ENCODE measurements around the gene GPC3.
"Not testable (repeated sequence)": the region's sequence is repeated elsewhere in the genome, so short reads cannot be mapped to it uniquely, and the experiment has no call there.

The GPC3 gene

DNA sequence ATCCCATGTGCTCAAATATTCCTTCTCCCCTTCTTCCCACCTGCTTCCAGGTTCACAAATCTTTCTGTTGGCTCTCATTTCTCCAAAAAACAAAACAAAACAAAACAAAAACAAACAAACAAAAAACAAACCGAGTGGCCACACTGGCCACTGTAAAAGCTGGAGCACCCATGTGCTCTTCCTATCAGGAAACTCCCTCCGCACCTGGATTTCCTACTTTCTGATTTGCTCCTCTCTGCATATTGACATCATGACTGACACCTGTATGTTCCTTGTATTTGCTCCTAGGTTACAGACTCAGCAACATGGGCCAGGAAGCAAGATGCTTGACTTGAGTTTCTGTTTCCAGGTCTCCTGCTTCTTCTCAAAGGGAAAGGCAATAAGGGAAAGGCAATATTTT, 258.8 kb downstream of the GPC3 start:
- no peaks in the 10 kb centered on the region for H3K36me3 ChIP-seq (ENCODE audit: insufficient read depth, insufficient read length, low read length)
- no peaks in the 10 kb centered on the region for H3K27me3 ChIP-seq (ENCODE audit: insufficient read depth, insufficient read length)
- TF ChIP-seq ZNF274 (IDR thresholded peaks at IDR 0.05; ENCODE audit: low read depth, low read length) = no peak
- TF ChIP-seq SUZ12 (IDR thresholded peaks at IDR 0.05; ENCODE audit: extremely low read depth, insufficient read depth, insufficient read length) = no peak
- no peak for TF ChIP-seq YY1 (IDR thresholded peaks at IDR 0.05; ENCODE audit: insufficient read depth, insufficient read length)
- no peak overlapping the region for H3K9ac ChIP-seq (ENCODE audit: insufficient read length, low read depth)
- no peak for DNase-seq (ENCODE audit: low read depth, low spot score)
- H3K4me3 ChIP-seq (ENCODE audit: insufficient read length, low read depth) = no peak overlapping the region
- H3K9me3 ChIP-seq (ENCODE audit: insufficient read depth, low read length) = no peaks in the 10 kb centered on the region
- no peaks in the 10 kb centered on the region for H3K4me1 ChIP-seq (ENCODE audit: insufficient read depth, insufficient read length)

DNA sequence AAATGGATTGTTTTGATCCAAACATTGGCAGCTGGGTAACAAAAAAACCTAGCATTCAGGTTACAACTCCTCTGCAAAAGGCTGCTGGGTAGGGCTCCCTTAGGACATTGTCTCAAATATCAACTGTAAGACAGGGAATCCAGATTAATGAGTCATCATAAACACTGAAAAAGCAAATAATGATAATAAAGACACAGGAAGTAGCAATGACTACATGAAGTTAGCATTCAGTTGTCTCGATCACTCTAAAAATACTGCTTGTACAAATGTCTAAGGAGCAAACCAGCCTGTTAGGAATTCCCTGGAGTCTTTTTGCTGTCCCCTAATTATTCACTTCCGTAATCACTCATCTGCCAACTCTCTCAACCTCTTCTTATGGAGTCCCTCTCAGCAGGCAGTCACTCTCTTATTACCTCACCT, 259.2 kb downstream of the GPC3 start:
- H3K4me1 ChIP-seq (ENCODE audit: insufficient read depth, insufficient read length) = no peaks in the 10 kb centered on the region
- DNase-seq (ENCODE audit: low read depth, low spot score) = no peak
- TF ChIP-seq SUZ12 (IDR thresholded peaks at IDR 0.05; ENCODE audit: extremely low read depth, insufficient read depth, insufficient read length) (no peak), YY1 (IDR thresholded peaks at IDR 0.05; ENCODE audit: insufficient read depth, insufficient read length) (no peak), ZNF274 (IDR thresholded peaks at IDR 0.05; ENCODE audit: low read depth, low read length) (no peak)
- no peaks in the 10 kb centered on the region for H3K36me3 ChIP-seq (ENCODE audit: insufficient read depth, insufficient read length, low read length)
- no peaks in the 10 kb centered on the region for H3K27me3 ChIP-seq (ENCODE audit: insufficient read depth, insufficient read length)
- no peak overlapping the region for H3K9ac ChIP-seq (ENCODE audit: insufficient read length, low read depth)
- no peaks in the 10 kb centered on the region for H3K9me3 ChIP-seq (ENCODE audit: insufficient read depth, low read length)
- no peak overlapping the region for H3K4me3 ChIP-seq (ENCODE audit: insufficient read length, low read depth)

DNA sequence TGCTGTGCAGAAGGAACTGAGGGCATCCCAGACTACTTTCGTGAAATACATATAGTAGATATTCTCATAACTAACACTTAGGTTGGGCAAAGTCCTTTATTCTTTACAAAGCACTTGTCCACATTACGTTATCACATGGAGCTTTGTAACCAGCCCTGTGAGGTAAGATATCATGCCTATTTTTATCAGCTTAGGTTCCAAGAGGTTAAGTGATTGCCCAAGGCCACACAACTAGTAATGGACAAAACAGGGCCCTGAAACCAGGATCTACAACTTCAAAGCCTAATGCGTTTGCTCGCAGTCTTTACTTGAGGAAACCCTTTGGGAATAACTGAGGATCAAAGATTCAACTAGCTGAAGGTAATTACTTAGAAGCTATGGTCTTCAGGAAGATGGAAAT, 261.5 kb downstream of the GPC3 start:
- no peaks in the 10 kb centered on the region for H3K36me3 ChIP-seq (ENCODE audit: insufficient read depth, insufficient read length, low read length)
- H3K4me3 ChIP-seq (ENCODE audit: insufficient read length, low read depth) = no peak overlapping the region
- no peaks in the 10 kb centered on the region for H3K27me3 ChIP-seq (ENCODE audit: insufficient read depth, insufficient read length)
- no peak overlapping the region for H3K9ac ChIP-seq (ENCODE audit: insufficient read length, low read depth)
- H3K9me3 ChIP-seq (ENCODE audit: insufficient read depth, low read length) = no peaks in the 10 kb centered on the region
- no peaks in the 10 kb centered on the region for H3K4me1 ChIP-seq (ENCODE audit: insufficient read depth, insufficient read length)
- TF ChIP-seq YY1 (IDR thresholded peaks at IDR 0.05; ENCODE audit: insufficient read depth, insufficient read length) (no peak), ZNF274 (IDR thresholded peaks at IDR 0.05; ENCODE audit: low read depth, low read length) (no peak), SUZ12 (IDR thresholded peaks at IDR 0.05; ENCODE audit: extremely low read depth, insufficient read depth, insufficient read length) (no peak)
- no peak for DNase-seq (ENCODE audit: low read depth, low spot score)

- Histone ChIP-seq H3K27me3 (ENCODE audit: insufficient read depth, insufficient read length) (no peaks in the 10 kb centered on the region), H3K36me3 (ENCODE audit: insufficient read depth, insufficient read length, low read length) (no peaks in the 10 kb centered on the region), H3K4me3 (ENCODE audit: insufficient read length, low read depth) (no peak overlapping the region), H3K4me1 (ENCODE audit: insufficient read depth, insufficient read length) (no peaks in the 10 kb centered on the region), H3K9ac (ENCODE audit: insufficient read length, low read depth) (no peak overlapping the region), H3K9me3 (ENCODE audit: insufficient read depth, low read length) (no peaks in the 10 kb centered on the region)
- no peak for DNase-seq (ENCODE audit: low read depth, low spot score)
- TF ChIP-seq YY1 (IDR thresholded peaks at IDR 0.05; ENCODE audit: insufficient read depth, insufficient read length) = no peak
- no peak for TF ChIP-seq ZNF274 (IDR thresholded peaks at IDR 0.05; ENCODE audit: low read depth, low read length)
Observed at GRCh38 chrX:133722756-133723155, 262.6 kb downstream of the GPC3 start.

DNA sequence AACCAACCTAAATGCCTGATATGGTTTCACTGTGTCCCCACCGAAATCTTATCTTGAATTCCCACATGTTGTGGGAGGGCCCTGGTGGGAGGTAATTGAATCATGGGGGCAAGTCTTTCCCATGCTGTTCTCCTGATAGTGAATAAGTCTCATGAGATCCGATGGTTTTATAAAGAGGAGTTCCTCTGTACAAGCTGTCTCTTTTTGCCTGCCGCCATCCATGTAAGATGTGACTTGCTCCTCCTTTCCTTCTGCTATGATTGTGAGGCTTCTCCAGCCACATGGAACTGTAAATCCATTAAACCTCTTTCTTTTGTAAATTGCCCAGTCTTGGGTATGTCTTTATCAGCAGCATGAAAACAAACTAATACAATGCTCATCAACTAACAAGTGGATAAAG, 265.1 kb downstream of the GPC3 start:
- not testable (repeated sequence) for DNase-seq (ENCODE audit: low read depth, low spot score); H3K27me3 ChIP-seq (ENCODE audit: insufficient read depth, insufficient read length)

DNA sequence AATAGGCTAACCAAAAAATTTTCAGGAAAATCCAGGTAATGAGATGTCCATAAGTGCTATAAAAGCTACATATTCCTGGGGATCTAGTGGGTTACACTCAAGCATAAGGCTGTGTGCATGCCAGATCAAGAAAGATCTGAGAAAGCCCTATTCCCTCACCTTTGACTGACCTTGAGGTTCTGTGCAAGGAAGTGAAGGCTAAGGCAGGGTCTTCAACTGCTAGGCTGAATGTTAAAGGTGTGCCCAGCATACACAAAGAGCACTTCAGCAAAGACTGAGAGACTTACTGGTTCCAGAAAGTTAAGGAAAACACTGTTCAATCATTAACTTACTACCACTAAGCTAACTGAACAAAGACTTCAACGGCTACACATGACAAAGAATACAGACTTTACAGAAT, 269.7 kb downstream of the GPC3 start:
- no peak overlapping the region for H3K4me3 ChIP-seq (ENCODE audit: insufficient read length, low read depth)
- no peak overlapping the region for H3K9ac ChIP-seq (ENCODE audit: insufficient read length, low read depth)
- no peak for DNase-seq (ENCODE audit: low read depth, low spot score)
- no peaks in the 10 kb centered on the region for H3K36me3 ChIP-seq (ENCODE audit: insufficient read depth, insufficient read length, low read length)
- H3K4me1 ChIP-seq (ENCODE audit: insufficient read depth, insufficient read length) = no peaks in the 10 kb centered on the region
- TF ChIP-seq SUZ12 (IDR thresholded peaks at IDR 0.05; ENCODE audit: extremely low read depth, insufficient read depth, insufficient read length) (no peak), YY1 (IDR thresholded peaks at IDR 0.05; ENCODE audit: insufficient read depth, insufficient read length) (no peak), ZNF274 (IDR thresholded peaks at IDR 0.05; ENCODE audit: low read depth, low read length) (no peak)
- H3K27me3 ChIP-seq (ENCODE audit: insufficient read depth, insufficient read length) = no peaks in the 10 kb centered on the region
- no peaks in the 10 kb centered on the region for H3K9me3 ChIP-seq (ENCODE audit: insufficient read depth, low read length)

More for the DNA sequence above, 265.1 kb downstream of the GPC3 start:
- H3K9ac ChIP-seq (ENCODE audit: insufficient read length, low read depth); H3K9me3 ChIP-seq (ENCODE audit: insufficient read depth, low read length); H3K36me3 ChIP-seq (ENCODE audit: insufficient read depth, insufficient read length, low read length); H3K4me3 ChIP-seq (ENCODE audit: insufficient read length, low read depth); H3K4me1 ChIP-seq (ENCODE audit: insufficient read depth, insufficient read length): not testable (repeated sequence)

DNA sequence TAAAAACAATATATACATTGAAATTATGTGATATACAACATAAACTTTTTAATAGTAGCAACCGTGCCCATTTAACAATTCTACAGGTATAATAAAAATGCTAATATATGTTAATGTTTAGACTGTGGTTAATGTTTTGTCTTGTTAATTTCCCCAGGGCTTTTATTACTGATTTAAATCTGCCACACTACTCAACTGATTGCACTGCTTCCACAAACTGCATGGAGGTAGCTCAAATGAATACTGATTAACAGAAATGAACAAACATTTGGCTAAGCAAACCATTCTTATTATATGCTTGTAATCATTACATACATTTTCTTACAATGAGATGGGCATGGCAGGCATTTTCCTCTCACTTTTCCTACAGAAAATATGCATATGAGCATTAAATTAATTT, 275.9 kb downstream of the GPC3 start:
- H3K4me1 ChIP-seq (ENCODE audit: insufficient read depth, insufficient read length) = no peaks in the 10 kb centered on the region
- no peak overlapping the region for H3K4me3 ChIP-seq (ENCODE audit: insufficient read length, low read depth)
- H3K9me3 ChIP-seq (ENCODE audit: insufficient read depth, low read length) = no peaks in the 10 kb centered on the region
- TF ChIP-seq ZNF274 (IDR thresholded peaks at IDR 0.05; ENCODE audit: low read depth, low read length) (no peak), YY1 (IDR thresholded peaks at IDR 0.05; ENCODE audit: insufficient read depth, insufficient read length) (no peak), SUZ12 (IDR thresholded peaks at IDR 0.05; ENCODE audit: extremely low read depth, insufficient read depth, insufficient read length) (no peak)
- no peaks in the 10 kb centered on the region for H3K27me3 ChIP-seq (ENCODE audit: insufficient read depth, insufficient read length)
- no peak overlapping the region for H3K9ac ChIP-seq (ENCODE audit: insufficient read length, low read depth)
- DNase-seq (ENCODE audit: low read depth, low spot score) = no peak
- no peaks in the 10 kb centered on the region for H3K36me3 ChIP-seq (ENCODE audit: insufficient read depth, insufficient read length, low read length)

DNA sequence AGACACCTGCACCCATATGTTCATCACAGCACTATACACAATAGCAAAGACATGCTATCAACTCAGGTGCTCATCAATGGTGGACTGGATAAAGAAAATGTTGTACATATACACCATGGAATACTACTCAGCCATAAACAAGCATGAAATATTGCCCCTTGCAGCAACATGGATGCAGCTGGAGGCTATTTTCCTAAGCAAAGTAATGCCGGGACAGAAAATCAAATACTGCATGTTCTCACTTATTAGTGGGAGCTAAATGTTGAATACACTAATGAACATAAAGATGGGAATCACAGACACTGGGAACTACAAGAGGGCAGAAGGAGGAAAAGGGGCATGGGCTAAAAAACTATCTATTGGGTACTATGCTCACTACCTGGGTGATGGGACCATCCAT, 278.5 kb downstream of the GPC3 start:
- H3K4me3 ChIP-seq (ENCODE audit: insufficient read length, low read depth) = no peak overlapping the region
- no peaks in the 10 kb centered on the region for H3K4me1 ChIP-seq (ENCODE audit: insufficient read depth, insufficient read length)
- no peak for TF ChIP-seq SUZ12 (IDR thresholded peaks at IDR 0.05; ENCODE audit: extremely low read depth, insufficient read depth, insufficient read length)
- no peak for TF ChIP-seq ZNF274 (IDR thresholded peaks at IDR 0.05; ENCODE audit: low read depth, low read length)
- TF ChIP-seq YY1 (IDR thresholded peaks at IDR 0.05; ENCODE audit: insufficient read depth, insufficient read length) = no peak
- no peaks in the 10 kb centered on the region for H3K9me3 ChIP-seq (ENCODE audit: insufficient read depth, low read length)
- DNase-seq (ENCODE audit: low read depth, low spot score) = no peak
- H3K27me3 ChIP-seq (ENCODE audit: insufficient read depth, insufficient read length) = no peaks in the 10 kb centered on the region
- no peak overlapping the region for H3K9ac ChIP-seq (ENCODE audit: insufficient read length, low read depth)
- H3K36me3 ChIP-seq (ENCODE audit: insufficient read depth, insufficient read length, low read length) = no peaks in the 10 kb centered on the region
